Left renal pelvis (tissue), 4 donors: Measurements from ENCODE around the gene CHRM1. TPM values are rescaled to one million over a fixed set of nuclear protein-coding genes. Genes with fewer than 3 reads are reported as not detected.

Source experiments
- DNase-seq, 4 donors: peaks; one replicate each; pipeline ENCODE4 v3.0.0-alpha.2; 2013; ENCODE audit warnings: low read depth in 4 of 4, low spot score in 3 of 4
- polyA plus RNA-seq, 4 donors: library from polyadenylated mRNA; unstranded; fragments of 120-200 nt; gene quantifications; one replicate each; pipeline ENCODE4 v1.2.1, GENCODE V29; 2013; ENCODE audit not compliant: insufficient read length in 4 of 4

Gene CHRM1
- polyA plus RNA-seq, 4 donors: 0.05 to 0.40 TPM; not detected in 2

DNA sequence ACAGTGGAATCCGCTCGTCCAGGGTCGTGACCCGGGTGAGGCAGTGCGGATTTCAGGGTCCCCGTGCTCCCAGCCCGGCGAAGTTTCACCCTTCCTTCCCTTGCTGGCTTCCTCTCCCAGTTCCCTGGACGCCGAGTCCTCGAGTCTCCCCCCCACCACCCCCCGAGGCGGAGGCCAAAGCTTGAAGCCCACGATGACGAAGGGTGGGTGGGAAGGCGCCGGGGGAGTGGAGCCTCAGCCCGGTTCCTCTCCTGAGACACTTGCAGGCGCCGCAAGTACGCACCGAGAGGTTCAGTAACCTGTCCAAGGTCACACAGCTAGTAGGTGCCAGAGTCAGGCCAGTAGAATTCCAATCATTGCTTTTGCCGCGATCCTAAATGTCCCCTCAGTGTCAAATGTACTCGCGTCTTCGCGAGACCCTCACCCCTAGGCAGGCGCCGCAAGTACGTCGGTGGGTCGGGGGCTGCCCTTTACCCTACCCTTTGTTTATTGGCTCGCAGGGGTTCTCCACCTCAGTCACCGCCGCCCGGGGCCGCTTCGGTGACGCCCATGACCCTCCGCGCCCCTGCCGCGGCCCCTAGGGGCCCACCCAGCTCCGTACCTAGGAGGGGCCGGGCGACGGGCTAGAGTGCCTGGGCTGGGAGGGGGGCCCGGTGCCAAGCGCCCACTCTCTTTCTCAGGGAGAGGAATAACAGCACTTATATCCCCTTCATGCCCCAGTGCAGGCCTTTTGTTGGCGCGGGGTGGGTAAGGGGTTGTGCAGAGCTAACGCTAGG is 5.7 kb upstream of the CHRM1 start:
- no peak for DNase-seq

DNA sequence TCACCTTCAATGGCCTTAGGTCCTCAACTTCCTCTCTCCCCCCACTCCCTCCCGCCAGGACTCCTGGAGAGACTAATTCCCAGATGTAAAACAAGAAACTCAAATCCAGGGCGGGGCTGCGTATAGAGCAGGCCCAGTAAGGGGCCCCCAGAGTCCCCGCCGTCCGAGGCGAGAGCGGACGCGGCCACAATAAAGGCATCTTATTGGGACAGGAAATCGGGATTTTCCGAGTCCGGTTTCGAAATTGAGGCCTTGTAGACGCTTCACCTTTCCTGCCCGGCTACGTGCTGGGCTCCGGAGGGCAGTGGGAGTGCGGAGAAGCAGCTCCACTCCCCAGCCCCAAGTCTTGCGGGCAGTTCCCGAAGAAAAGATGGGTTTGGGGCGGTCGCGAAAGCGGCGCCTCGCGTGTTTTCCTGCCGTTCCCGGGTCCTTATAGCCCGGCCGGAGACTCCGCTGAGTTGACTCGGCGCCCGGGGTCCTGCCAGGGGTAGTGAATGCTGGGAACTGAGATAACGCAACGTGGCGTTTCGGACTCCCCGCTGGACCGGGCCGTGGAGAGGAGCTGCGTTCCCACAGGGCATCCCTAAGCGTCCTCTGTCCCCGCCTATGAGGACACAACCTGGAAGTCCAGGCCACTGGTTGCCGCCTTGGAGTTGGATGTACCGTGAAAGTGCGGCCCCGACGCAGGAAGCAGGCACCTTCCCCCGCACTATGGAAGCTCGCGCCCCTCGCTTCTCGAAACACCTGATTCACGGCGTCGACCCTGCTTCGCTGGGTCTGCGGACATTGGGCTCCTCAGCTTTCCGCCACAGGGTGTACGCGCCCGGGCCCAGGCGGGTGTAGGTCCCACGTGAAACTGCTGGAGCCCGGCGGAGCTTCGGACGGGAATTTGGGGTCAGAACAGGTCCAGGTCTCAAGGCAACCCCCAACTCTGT is 4.8 kb upstream of the CHRM1 start:
- DNase-seq: no peak

DNA sequence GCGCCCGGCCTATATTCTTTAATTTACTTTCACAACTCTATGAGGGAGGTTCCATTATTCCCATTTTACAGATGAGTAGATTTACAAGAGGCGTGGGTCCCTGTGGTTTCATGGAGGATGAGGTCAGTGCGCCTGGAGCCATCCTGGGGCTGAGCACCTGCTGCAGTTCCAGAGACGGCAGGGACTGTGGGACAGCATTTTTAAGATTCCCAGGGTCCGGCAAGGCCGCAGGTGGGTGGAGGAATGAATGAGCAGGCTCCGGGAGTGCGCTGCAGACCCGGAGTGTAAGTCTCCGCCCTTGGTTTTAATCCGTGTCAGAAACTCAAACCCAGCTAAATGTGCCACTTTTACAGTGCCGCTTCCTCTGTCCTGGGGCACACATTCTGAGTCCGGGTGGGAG is 4.1 kb upstream of the CHRM1 start:
- DNase-seq: no peak

DNA sequence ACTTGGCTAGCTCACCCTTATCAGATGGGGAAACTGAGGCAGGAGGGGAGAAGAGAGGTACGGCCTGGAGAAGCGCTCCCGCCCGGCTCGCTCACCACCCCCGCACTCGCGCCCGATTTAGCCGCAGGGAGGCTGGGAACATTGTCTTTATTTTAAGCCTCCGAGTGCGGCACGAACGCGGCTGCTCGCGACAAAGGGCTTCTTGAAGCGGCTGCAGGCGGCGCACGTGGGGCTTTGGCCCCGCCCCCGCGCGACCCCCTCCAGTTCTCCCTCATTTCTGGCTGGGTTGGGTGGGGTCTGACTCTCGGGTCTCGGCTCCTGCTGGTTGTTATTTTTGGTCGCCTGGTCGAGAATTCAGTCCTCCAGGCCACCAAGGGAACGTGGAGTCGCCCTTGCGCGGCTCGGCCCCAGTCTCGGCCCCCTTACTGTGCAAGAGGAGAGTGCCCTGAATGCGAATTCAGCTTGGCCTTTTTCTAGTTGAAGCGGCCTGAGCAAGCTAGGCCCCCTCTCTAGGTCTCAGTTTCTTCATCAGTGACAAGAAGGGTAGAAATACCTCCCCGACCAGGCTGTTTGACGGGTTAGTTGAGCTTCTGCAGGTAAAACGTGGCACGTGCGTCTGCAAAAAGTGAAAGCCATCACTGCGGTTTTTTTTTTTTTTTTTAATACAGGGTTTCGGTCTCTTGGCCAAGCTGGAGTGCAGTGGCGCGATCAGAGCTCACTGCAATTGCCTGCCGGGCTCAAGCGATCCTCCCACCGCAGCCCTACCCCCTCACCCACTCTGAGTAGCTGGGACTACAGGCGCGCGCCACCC is 2.6 kb upstream of the CHRM1 start:
- no peak for DNase-seq

DNA sequence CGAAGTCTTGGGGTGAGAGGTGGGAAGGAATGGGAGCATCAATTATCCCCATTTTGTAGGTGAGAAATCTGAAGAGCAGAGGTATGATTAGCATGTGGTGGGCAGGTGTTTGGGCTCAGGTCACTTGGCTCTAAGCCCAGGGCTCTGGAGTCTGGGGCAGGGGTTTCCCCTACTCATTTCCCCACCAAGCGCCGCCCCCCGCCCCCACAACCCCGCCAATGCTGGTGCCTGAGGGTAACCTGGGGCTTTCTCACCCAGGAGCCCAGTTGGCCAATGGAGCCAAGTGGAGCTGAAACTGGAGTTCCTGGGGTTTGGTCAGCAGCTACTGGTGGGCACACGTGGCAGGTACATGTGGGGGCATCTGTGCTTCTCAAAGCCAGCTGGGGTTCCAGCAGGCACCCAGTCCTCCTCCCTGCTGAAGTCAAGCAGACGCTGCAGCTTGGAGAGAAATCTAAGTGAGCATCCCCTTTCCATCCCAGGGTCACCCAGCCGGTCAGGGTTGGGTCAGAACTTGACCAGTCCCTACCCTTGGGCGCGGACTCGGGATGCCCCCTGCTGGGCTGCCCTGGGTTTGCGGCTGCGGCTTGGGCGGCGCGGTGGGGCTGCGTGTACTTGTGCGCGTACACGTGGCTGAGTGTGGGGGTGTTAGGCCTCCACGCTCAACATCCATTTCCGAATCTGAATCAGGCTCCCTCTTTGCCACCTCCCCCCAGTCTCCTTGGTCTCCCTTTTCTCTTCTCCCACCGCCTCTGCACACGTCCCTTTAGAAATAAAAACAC is 1.7 kb upstream of the CHRM1 start:
- no peak for DNase-seq

DNA sequence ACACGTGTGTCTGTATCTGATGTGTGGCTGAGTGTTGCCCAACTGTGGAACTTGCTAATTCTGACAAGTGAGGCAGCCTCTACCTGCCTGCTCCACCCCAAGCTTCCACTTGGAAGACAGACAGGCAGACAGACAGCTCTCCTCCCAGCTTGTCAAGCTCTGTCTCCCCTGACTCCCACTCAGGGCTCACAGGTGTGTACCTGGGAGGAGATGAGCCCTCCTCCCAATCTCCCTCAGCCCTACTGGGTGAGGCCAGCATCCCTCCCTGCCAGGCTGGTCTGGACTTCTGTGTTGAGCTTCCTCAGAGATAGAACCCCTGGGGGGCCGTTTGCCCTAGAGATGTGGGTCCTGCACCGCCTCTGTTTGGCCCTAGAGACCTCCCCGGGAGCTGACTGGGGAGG is 1.0 kb upstream of the CHRM1 start:
- DNase-seq: no peak

DNA sequence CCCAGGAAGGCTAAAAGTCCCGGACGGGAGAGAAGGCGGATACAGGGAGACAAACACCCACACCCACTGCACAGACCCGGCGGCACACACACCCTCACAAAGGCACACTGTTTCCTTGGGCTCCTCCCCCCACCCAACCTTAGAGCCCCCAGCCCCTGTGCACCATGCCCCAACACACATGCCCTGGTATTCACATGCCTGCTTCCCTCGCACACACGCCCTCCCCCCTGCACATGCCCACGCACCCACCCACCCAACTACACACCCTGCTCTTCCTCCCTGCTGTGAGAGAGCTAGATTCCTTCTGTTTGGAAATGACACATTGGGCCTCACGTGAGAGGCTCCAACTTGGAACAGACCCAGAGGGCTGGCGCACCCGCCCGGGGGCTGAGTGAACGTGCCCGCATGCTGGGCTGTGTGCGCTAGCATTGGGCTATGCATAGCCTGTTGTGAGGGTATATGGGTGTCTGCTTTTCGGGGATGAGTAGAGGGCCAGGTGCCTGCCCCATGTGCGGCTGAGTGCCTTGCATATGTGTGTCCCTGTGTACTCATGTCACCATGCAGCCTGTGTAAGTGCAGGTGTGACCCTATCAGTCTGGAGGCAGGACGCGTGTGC is 518 bp upstream of the CHRM1 start:
- DNase-seq: no peak

DNA sequence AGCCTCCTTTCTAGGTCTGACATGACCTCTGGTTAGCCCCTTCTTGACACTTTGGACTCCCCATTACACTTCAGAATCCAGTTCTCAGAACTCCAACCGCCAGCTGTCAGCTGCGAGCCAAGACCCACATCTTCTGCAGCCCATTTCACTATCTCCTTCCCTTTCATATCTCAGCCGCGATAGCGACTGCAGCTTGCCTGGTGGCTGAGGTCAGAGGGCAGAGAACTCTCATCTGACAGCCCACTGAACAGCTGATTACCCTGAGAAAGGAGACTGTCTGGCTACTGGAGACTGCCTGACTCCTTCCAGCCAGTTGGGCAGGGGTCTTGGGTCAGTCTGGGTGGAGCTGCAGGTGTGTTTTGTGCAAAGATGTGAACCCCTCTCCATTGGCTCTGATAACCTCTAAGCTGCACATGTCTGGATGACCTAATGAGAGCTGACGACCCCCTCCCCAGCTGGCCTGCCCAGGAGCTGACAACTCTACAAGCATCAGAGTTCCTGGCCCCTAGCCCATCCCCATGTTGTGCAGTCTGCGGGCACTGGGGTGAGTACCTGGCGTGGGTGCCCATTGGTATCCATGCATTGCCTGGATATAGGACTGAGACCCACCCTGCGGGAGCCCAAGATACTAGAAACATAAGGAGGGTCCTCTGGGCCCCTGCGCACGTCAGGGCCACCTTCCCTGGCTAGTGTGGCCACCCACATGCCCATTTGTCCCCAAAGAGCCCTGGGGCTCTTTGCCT is 1.1 kb downstream of the CHRM1 start:
- DNase-seq: no peak

DNA sequence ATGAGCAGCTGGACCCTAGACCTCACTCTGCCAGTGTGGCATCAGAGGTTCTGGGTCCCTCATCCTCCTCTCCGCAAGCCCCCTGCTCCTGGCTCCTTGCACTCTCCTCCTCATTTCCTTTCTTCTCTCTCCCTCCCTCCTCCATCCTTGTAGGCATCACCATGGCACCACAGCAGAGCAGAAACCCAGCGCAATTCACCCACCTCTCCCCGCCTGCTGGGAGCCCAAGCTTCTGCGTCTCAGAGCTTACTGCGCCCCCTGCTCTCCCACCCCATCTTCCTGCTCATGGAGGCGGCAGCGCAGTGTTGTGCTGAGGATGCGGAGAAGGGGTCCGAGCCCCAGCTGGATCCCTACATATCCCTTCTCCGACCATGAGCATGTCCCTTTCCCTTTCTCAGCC is 1.7 kb downstream of the CHRM1 start:
- no peak for DNase-seq

DNA sequence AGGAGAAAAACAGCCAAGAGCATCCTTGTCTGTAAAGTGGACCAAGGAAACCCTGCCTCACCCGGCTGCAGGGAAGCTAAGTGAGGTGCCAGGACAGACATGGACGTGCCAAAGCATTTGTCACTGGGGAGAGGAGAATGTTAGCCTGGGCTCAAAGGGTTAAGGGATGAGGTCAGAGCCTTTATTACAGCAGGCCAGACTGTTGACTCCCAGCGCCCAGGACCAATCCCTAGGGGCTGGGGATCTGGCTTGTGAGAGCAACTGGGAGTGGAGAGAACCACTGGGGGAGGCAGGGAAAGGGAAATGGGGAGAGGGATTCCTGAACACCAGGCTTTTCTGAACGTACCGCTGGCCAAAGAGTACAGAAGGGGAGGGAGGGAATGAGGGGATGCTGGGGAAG is 2.6 kb downstream of the CHRM1 start:
- DNase-seq: no peak

DNA sequence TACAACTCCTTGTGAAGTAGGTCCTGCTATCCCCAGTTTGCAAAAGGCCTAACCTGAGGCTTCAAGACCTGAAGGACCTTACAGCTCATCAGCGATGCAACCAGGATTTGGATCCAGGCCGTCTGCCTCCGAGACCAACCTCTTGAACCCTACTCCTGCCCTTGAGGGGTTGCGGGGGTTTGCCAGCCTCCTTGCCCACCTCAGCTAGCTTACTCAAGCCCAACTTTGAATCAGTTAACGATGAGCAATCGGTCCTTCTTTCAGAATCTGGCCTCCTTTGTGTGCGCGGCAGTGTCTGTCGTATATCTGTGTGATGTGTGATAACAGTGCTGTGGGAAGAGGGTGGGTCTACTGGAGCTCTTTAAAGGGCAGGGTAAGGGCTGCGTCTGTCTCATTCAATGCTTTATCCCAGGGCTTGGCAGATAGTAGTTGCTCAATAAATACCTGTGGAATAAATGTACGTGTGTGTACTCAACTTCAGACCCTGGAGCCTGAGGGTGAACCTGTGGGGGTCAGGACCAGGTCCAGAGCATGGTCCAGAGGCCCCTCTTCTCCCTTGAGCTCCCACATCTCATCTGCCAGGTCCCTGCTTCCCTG is 3.2 kb downstream of the CHRM1 start:
- DNase-seq: no peak

DNA sequence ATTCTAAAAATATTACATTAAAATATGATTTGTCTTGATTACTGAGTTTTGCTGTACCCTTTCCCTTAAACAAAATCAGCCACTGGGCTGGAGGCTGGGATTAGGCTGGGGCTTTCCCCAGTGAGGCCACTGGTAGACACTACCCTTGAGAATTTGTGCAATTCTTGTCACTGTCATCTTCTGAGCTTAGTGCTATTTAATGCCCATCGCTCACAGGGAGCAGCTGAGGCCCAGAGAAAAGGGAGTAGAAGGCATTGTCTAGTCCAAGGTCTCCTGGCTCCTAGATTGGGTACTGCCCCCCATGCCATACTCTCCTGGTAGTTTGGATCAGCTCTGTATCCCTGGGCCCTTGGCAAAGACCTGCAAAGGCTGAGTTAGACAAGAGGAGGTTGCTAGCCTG is 6.7 kb downstream of the CHRM1 start:
- DNase-seq: no peak

DNA sequence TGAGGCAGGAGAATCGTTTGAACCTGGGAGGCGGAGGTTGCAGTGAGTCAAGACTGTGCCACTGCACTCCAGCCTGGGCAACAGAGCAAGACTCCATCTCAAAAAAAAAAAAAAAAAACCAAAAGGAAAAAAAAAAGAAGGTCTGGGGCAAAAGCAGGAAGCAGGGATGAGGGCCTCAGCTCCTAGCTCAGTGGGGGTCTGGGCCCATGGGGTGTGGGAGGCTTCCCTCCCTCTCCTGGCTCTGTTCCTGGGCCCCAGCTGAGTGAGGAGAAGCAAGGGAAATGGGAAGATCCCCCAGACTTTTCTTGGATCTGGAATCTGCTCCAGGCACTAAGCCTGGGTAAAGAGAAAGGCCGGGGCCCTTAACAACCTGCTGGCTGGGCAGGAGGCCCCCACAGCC is 8.9 kb downstream of the CHRM1 start:
- no peak for DNase-seq

DNA sequence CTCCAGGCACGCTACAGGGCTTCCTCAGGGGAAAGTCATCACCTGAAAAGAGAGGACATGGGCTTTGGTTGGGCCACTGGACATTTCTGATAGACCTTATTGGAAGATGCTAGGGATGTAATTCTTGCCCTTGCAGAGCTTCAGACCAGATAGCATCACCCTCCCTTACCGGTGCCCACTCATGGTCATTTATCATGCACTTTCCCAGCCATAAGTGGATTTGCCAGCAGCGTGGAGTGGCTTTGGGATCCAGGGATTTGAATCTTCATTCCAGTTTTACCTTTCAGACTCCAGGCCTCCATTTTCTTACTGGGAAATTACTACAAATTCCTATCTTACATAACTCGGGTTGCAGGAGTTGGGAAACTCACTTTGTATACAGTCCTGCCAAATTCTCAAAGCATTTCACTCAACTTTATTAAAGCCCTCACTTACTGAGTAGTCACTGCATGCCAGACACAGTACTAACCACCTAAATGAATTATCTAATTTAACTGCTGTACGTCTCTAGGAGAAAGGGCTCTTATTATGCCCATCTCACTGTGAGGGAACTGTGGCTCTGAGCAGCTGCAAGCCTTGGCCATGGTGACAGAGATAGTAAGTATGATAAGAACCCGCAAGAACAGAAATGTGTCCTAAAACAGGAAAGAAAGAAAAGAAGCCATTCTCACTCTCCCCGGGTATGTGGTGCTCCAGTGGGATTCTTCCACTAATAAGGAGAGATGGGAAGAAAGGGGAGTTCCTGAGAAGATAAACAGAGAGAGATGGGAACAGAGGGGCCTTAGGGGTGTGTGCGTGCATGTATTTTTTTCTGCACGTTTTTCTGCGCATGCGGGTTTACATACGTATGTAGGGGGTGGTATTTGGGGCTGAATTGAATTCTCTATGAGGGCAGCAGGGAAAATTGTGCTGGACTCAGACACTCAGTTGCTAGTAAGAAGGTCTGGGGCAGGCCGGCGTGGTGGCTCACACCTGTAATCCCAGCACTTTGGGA is 9.7 kb downstream of the CHRM1 start:
- DNase-seq: no peak

DNA sequence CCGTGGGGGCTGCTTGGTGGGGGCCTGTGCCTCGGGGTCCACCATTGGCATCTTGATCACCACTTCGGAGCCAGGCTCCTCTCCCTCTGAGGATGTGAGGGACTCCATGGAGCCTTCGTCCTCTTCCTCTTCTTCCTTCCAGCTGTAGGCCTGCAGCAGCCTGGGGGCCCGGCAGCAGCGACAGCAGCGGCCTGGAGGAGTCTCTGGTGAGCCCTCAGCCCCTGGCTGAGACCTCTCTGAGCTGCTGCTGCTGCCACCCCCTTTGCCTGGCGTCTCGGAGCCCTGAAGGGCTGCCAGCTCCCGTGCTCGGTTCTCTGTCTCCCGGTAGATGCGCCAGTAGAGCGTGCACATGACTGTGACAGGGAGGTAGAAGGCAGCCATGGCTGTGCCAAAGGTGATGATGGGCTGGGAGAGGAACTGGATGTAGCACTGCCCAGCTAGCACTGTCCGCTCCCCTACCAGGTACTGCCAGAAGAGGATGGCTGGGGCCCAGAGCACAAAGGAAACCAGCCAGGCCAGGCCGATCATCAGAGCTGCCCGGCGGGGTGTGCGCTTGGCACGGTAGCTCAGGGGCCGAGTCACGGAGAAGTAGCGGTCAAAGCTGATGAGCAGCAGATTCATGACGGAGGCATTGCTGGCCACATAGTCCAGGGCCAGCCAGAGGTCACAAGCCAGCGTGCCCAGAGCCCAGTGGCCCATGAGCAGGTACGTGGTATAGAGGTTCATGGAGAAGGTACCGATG is 10.9 kb downstream of the CHRM1 start:
- no peak for DNase-seq

DNA sequence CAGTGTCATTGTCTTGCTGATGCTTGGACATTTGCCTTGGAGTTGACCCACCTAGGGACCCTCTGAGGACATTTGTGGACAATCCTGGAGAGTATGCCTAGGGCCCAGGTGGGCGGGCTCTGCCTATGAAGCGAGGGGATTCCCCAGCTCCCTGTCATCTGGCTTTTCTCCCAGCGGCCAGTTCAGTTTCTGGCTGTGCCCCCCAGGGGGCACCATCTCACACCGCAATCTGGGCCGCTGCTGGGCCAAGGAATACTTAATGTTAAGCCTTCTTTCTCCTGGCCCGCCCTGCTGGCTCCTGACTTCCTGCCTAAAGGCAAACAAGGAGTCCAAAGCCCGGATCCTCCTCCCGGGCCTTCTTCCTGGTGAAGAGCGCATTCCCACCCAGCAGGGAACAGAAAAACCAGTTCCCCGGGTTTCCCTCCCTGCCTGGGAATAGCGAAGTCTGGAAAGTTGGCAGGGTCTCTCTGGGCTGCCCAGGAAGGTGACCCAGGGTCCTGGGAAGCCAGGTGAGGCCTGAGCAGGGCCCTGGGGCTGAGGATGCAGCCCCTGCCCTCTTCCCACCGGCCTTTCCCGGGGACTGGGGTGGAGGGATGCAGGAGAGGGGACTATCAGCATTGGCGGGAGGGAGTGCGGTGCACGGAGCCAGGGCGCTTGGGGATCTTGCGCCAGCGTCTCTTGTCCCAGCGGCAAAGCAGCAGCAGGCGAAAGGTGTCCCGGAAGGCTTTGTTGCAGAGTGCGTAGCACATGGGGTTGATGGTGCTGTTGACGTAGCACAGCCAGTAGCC is 11.9 kb downstream of the CHRM1 start:
- no peak for DNase-seq
